ENCODE results near the gene TMC4.

DNA sequence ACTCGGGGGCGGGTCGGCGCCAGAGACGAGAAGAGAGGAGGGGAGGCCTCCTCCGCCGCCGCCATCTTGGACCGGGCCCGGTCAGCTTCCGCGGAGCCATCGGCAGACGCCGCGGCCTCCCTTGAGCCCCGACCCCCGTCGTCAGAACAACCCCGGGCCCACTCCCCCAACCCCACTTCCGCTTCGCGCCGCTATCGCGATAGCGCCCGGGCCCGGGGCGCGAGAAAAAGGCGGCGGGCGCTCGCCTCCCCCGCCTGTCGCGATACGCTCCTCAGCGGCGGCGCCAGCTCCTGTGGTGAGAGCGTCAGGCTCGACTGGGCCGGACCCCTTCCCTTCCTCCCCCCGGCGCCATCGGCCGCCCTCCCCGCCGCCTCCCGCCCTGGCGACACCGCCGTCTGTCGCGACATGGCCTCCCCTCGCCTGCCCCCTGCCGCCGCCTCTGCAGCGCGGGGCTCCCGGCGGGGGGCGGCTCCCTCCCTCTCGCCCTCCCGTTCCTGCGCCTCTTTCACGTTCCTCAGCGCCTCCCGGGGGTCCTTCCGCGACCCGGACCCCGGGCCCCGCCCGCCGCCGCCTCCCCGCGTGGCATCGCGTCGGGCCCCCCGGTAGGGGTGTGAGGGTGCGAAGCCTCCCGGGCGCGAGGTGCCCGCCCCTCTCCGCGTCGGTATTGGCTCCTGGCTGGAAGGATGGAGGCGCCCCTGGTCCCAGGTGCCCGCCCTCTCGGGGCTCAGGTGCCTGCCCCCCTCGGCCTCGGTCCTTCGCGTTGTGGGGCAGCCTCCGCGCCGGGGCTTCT is 35.1 kb downstream of the TMC4 start, which contains the start of gene CNOT3:
- TF ChIP-seq, protein P1, sequence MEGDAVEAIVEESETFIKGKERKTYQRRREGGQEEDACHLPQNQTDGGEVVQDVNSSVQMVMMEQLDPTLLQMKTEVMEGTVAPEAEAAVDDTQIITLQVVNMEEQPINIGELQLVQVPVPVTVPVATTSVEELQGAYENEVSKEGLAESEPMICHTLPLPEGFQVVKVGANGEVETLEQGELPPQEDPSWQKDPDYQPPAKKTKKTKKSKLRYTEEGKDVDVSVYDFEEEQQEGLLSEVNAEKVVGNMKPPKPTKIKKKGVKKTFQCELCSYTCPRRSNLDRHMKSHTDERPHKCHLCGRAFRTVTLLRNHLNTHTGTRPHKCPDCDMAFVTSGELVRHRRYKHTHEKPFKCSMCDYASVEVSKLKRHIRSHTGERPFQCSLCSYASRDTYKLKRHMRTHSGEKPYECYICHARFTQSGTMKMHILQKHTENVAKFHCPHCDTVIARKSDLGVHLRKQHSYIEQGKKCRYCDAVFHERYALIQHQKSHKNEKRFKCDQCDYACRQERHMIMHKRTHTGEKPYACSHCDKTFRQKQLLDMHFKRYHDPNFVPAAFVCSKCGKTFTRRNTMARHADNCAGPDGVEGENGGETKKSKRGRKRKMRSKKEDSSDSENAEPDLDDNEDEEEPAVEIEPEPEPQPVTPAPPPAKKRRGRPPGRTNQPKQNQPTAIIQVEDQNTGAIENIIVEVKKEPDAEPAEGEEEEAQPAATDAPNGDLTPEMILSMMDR (conservative IDR thresholded peaks at IDR 0.05; ENCODE audit: low read length) = no peak
- TF ChIP-seq EZH2phosphoT487 (IDR thresholded peaks at IDR 0.05; ENCODE audit: borderline replicate concordance) = no peak
